Aorta (tissue), 5 donors: Measurements from ENCODE around the gene SVBP. TPM values are rescaled to one million over a fixed set of nuclear protein-coding genes. Genes with fewer than 3 reads are reported as not detected.
"Not testable (repeated sequence)": the region's sequence is repeated elsewhere in the genome, so short reads cannot be mapped to it uniquely, and the experiment has no call there.

ENCODE experiments used
- ATAC-seq: fragments of 200-7000 bp; cut with Tn5 transposase; one replicate; pipeline ENCODE4 v1.9.1; 2022; ENCODE audit warnings: moderate library complexity; ENCODE audit not compliant: low FRiP score
- DNase-seq, 2 donors: peaks; one replicate each; pipeline ENCODE4 v3.0.0-alpha.2; 2020
- H3K27ac ChIP-seq, 2 donors: one replicate each; pipeline ENCODE4 v1.5.1; 2013; ENCODE audit warnings: low read length in 2 of 2, mild to moderate bottlenecking in 2 of 2, moderate library complexity in 2 of 2, control low read depth in 1 of 2, inconsistent platforms in 1 of 2, low read depth in 1 of 2
- H3K27me3 ChIP-seq, 2 donors: one replicate each; pipeline ENCODE4 v1.6.1; 2013; ENCODE audit warnings: control low read depth in 1 of 2, low read length in 1 of 2, mild to moderate bottlenecking in 1 of 2, moderate library complexity in 1 of 2; ENCODE audit not compliant: insufficient read depth in 2 of 2, control insufficient read depth in 1 of 2
- H3K36me3 ChIP-seq, 2 donors: one replicate each; pipeline ENCODE4 v1.6.1; 2013; ENCODE audit warnings: control low read depth in 1 of 2, low read length in 1 of 2, mild to moderate bottlenecking in 1 of 2; ENCODE audit not compliant: insufficient read depth in 2 of 2, control insufficient read depth in 1 of 2
- H3K4me1 ChIP-seq, 2 donors: one replicate each; pipeline ENCODE4 v1.6.1; 2013; ENCODE audit warnings: low read length in 2 of 2, control low read depth in 1 of 2, mild to moderate bottlenecking in 1 of 2, moderate library complexity in 1 of 2; ENCODE audit not compliant: insufficient read depth in 2 of 2, control insufficient read depth in 1 of 2
- H3K4me3 ChIP-seq, 2 donors: one replicate each; pipeline ENCODE4 v1.5.1; 2013; ENCODE audit warnings: low read length in 2 of 2, control low read depth in 1 of 2, mild to moderate bottlenecking in 1 of 2
- H3K9me3 ChIP-seq: one replicate; pipeline ENCODE4 v1.6.1; 2013; ENCODE audit warnings: mild to moderate bottlenecking, low read length; ENCODE audit not compliant: control insufficient read depth
- WGBS, 2 donors: extraction: QIAGEN DNeasy Blood & Tissue Kit; methylation state at CpG; one replicate each; pipeline ENCODE4 v1.1.7; 2013; 5-methylcytosine and 5-hydroxymethylcytosine counted together
- intact Hi-C, 2 donors: fragments of 100-400 bp; cut with DNase I; formaldehyde crosslinking; loops; one replicate each; pipeline versions ENCODE4 v1.14.2 to v1.15.0; 2022
- long read RNA-seq, 2 donors: library from polyadenylated mRNA; unstranded; transcript quantifications; one replicate each; pipeline ENCODE4 v2.0.0, GENCODE V29; 2020 to 2021
- polyA plus RNA-seq, 2 donors: library from polyadenylated mRNA; stranded (reverse); fragments of 200-250 nt; gene quantifications; one replicate each; pipeline ENCODE4 v1.2.3, GENCODE V29; 2013
- total RNA-seq, 2 donors: library from RNA; stranded (reverse); fragmentation: NEBNext Ultra II Directional; extraction: Animal tissue kit (Norgen Biotek cat#: 25700); gene quantifications; one replicate each; pipeline ENCODE4 v1.2.1, GENCODE V29; 2021
- donor health status: healthy with polysubstance abuse.
- donor health status: Bipolar disorder and iron deficiency.
- donor health status: DM: no; HTN: no; CAD: no.
- donor health status: DM: no; HTN: no; CAD: no.
- donor health status: DM: yes; HTN: yes; CAD: no.

The SVBP gene, protein sequence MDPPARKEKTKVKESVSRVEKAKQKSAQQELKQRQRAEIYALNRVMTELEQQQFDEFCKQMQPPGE
- total RNA-seq (10 to 100 TPM; 15.9 to 17.3 TPM), polyA plus RNA-seq (10 to 100 TPM; 37.0 to 37.8 TPM)
- long read RNA-seq, donor 1, transcript SVBP-201 (3 exons, 658 nt) = major isoform, 5 of 7 reads
- long read RNA-seq, donor 1, partial matches to known transcripts = 1 of 7 reads
- long read RNA-seq, donor 1, other reads (novel, unspliced or antisense) = 1 of 7 reads
- long read RNA-seq, donor 2, transcript SVBP-201 (3 exons, 658 nt) = major isoform, 10 of 15 reads
- long read RNA-seq, donor 2, partial matches to known transcripts = 1 of 15 reads
- long read RNA-seq, donor 2, other reads (novel, unspliced or antisense) = 2 of 15 reads

DNA sequence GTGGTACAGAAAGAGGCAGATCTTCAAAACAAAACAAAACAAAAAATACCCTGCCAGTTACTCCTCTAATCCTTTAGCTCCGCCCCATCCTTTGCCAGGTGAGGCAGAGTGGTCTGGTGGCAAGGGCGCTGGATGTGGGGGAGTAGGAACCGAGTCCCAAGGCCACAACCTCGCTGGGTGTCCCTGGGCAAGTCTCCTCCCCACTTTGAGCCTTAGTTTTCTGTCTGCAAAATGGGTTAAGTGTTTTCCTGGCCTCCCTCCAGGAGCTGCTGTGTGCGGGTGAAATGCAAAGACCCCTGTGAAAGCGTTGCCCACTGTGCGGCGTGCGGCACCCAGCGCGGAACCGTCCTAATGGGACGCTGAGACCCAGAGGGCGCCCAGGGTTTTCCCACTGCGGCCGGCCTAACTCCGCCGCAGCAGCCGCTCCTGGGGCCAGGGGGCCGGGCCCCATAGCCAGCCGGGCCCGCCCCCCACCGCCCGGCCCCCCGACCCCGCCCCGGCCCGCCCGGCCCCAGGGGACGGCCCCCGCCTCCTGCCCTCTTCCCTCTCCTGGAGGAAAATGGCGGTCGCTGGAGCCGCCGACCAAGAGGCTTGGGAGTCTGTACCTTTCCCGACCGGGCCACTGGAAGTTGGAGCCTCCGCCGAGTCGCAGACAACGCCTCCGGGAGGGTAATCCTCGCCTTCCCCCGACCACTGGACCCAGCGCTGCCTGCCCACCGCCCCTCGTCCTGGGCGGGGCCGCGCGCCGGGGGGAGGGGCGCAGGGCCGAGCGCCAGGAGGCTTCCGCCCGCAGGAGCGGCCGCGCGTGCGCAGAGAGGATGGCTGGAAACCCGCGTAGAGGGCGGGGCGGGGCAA is at the start of gene SVBP, which contains the start of gene ERMAP:
TSS of gene SVBP (minus strand) at position 813 of the 855 bp plus-strand sequence. CDS start 853 bp downstream, outside the sequence.
TSS of gene ERMAP (plus strand) at position 538 of the 855 bp plus-strand sequence. CDS start 13,327 bp downstream, outside the sequence.
- Histone ChIP-seq H3K9me3 (no peaks in the 10 kb centered on the region), H3K4me3 (peak within 1 kb of the TSS; percentile 83 to 98), H3K27ac (peak within 1 kb of the TSS in 1 of 2 donors; percentile 96), H3K36me3 (peaks cover 0 to 2% of the 10 kb centered on the region in 2 donors), H3K27me3 (no peaks in the 10 kb centered on the region), H3K4me1 (peaks cover 0 to 4% of the 10 kb centered on the region in 2 donors)
- 0 to 1% methylated on average over 53 to 66 of the region's 66 CpGs for WGBS, 2 donors
- intact Hi-C loops = loop anchor here in 1 of 2 donors (5.0 kb wide), 1 partner anchor 50 kb away; the partner anchor contains the start of genes C1orf50 and P3H1
- ATAC-seq (peak; percentile 99), DNase-seq (peak; percentile 95 to 99)

DNA sequence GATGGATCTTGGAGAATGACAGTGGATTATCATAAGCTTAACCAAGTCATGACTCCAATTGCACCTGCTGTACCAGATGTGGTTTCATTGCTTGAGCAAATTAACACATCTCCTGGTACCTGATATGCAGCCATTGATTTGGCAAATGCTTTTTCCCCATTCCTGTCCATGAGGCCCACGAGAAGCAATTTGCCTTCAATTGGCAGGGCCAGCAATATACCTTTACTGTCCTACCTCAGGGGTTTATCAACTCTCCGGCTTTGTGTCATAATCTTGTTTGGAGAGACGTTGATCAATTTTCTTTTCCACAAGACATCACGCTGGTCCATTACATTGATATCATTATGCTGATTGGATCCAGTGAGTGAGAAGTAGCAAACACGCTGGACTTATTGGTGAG is 49.4 kb upstream of the SVBP start:
- Histone ChIP-seq H3K4me1 (no peaks in the 10 kb centered on the region), H3K4me3 (no peak overlapping the region), H3K36me3 (no peaks in the 10 kb centered on the region), H3K27ac (no peak overlapping the region), H3K27me3 (no peaks in the 10 kb centered on the region), H3K9me3 (peaks cover 1% of the 10 kb centered on the region)
- intact Hi-C loops = no loop called here
- 83 to 87% methylated on average over 5 of the region's 5 CpGs for WGBS, 2 donors
- ATAC-seq (no peak), DNase-seq (no peak)

DNA sequence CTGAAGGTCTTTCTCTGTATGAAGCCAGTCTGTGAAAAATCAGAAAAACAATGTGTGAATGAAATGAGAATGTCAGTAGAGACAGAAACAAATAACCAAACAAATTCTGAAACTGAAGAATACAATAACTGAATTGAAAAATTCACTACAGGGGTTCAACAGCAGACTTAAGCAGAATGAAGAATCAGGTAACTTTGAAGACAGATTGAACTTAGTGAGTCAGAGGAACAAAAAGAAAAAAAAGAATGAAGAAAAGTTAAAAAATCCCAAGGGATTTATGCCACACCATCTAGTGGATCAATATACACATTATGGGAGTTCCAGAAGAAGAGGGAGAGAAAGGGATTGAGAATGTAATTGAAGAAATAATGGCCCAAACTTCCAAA is 43.8 kb upstream of the SVBP start:
- Histone ChIP-seq H3K4me1 (no peaks in the 10 kb centered on the region), H3K27me3 (no peaks in the 10 kb centered on the region), H3K36me3 (no peaks in the 10 kb centered on the region), H3K4me3 (no peak overlapping the region), H3K27ac (no peak overlapping the region), H3K9me3 (peaks cover 6% of the 10 kb centered on the region)
- intact Hi-C loops = no loop called here
- DNase-seq = no peak
- no peak for ATAC-seq

DNA sequence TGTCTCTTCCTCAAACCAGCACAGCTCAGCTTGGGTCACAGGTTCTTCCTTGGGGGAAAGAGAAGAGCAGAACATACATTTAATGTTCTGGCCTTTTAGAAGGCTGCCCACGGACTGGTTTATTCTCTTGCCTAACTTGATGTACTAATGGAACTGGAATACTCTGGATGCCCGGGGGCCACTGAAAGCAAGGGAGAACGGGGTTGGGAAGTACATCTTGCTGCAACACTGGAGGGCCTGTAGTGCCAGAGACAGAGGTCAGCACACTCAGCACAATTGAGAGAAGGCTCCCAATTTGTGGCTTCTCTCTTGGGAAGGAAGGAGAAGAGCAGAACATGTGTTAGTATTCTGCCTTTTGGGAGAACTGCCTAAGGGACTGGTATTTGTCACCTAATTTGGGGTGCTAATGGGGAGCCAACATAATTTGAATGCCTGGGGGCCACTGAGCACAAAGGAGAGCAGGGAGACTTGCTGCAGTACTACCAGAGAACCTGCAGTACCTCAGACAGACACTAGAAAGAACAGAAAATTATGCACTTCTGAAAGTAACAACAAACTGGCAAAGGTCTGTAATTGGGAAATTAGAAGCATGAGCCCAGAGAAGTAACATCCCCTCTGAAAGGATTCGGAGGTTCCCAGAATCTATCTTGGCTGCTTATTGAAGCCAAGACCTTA is 43.3 kb upstream of the SVBP start:
- H3K27me3 ChIP-seq = no peaks in the 10 kb centered on the region
- peaks cover 6% of the 10 kb centered on the region for H3K9me3 ChIP-seq
- no peak overlapping the region for H3K27ac ChIP-seq
- 59 to 87% methylated on average over 4 of the region's 4 CpGs for WGBS, 2 donors
- H3K4me1 ChIP-seq = no peaks in the 10 kb centered on the region
- intact Hi-C loops = no loop called here
- DNase-seq (no peak), ATAC-seq (no peak)
- no peak overlapping the region for H3K4me3 ChIP-seq
- no peaks in the 10 kb centered on the region for H3K36me3 ChIP-seq

DNA sequence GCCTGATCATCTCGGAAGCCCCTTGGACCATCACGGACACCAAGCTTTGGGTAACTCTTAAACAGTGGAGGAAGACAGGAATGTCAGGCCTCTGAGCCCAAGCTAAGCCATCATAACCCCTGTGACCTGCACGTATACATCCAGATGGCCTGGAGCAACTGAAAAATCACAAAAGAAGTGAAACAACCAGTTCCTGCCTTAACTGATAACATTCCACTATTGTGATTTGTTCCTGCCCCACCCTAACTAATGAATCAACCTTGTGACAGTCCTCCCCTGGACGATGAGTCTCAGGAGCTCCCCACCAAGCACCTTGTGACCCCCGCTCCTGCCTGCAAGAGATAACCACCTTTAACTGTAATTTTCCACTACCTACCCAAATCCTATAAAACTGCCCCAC is 42.2 kb upstream of the SVBP start:
- intact Hi-C loops, H3K27me3 ChIP-seq, H3K36me3 ChIP-seq, H3K4me1 ChIP-seq, H3K27ac ChIP-seq, H3K4me3 ChIP-seq, H3K9me3 ChIP-seq, ATAC-seq, DNase-seq: not testable (repeated sequence)
- WGBS, 2 donors = 88 to 90% methylated on average over 5 of the region's 5 CpGs

DNA sequence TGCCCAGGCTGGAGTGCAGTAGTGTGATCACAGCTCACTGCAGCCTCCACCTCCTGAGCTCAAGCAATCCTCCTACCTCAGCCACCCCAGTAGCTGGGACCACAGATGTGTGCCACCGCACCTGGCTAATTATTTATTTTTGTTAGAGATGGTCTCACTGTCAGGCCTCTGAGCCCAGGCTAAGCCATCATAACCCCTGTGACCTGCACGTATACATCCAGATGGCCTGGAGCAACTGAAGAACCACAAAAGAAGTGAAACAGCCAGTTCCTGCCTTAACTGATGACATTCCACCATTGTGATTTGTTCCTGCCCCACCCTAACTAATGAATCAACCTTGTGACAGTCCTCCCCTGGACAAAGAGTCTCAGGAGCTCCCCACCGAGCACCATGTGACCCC is 39.4 kb upstream of the SVBP start:
- WGBS, 2 donors = 94 to 98% methylated on average over 3 of the region's 3 CpGs
- H3K27ac ChIP-seq, H3K4me3 ChIP-seq, intact Hi-C loops, DNase-seq, H3K36me3 ChIP-seq, ATAC-seq, H3K27me3 ChIP-seq, H3K4me1 ChIP-seq, H3K9me3 ChIP-seq: not testable (repeated sequence)

DNA sequence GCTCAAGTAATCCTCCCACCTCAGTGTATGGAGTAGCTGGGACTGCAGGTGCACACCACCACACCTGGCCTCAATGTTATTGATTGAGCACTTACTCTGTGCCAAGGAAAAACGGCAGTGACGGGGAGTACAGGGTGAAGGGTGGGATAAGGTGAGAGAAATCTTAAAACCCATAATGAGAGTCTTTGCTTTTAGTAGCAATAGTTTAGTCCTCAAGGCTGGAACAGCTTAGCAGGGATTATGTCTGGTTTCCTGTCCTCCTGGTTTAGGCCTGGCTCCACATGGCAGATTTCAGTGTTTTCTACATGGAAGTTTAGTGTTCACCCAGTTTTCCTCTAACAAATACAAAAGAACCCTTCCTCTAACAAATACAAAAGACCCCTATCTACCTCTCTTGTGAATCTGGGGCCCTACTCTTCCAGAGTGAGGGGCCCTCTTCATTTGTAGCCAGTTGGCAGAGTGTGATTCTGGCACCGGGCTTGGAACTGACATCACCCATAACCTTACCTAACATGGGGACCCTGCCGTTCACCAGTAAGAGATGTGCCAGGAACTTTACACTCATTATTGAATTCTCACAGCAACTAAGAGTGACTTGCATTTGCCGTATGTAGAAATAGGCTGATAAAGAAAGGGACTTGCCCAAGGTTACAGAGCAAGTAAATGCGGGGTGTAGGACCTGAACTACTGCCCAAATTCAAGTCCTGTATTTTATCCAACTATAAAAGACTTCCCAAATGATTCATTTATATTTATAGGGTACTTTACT is 36.1 kb upstream of the SVBP start:
- 66 to 74% methylated on average over 6 of the region's 6 CpGs for WGBS, 2 donors
- DNase-seq (no peak), ATAC-seq (no peak)
- intact Hi-C loops = no loop called here
- no peak overlapping the region for H3K4me3 ChIP-seq
- H3K27ac ChIP-seq = no peak overlapping the region
- no peaks in the 10 kb centered on the region for H3K27me3 ChIP-seq
- no peaks in the 10 kb centered on the region for H3K9me3 ChIP-seq
- no peaks in the 10 kb centered on the region for H3K4me1 ChIP-seq
- H3K36me3 ChIP-seq = peaks cover 0 to 2% of the 10 kb centered on the region in 2 donors

DNA sequence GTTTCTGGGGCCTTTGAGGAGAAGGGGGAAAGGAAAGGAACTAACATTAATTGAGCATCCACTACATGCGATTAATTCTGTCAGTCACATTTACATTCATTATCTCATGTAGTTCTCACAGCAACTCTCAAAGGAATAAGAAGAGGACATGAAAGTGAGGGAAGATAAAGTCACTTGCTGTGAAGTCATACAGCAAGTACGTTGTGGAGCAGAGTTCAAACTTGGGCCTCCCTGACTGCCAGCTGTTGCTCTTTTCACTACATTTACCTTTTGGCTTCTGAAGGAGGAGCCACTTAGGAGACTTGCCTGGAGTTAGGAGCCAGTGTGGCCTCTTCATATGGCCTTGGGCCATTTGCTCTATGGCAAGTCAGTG is 35.4 kb upstream of the SVBP start:
- Histone ChIP-seq H3K4me3 (no peak overlapping the region), H3K27me3 (no peaks in the 10 kb centered on the region), H3K9me3 (no peaks in the 10 kb centered on the region), H3K27ac (no peak overlapping the region), H3K36me3 (peaks cover 0 to 2% of the 10 kb centered on the region in 2 donors), H3K4me1 (no peaks in the 10 kb centered on the region)
- ATAC-seq = no peak
- DNase-seq = no peak
- intact Hi-C loops = no loop called here
- 47 to 48% methylated on average over 2 of the region's 2 CpGs for WGBS, 2 donors
